ENCODE data around the gene NDUFA8. TPM values are rescaled to one million over a fixed set of nuclear protein-coding genes. Genes with fewer than 3 reads are reported as not detected.

The NDUFA8 gene
- total RNA-seq, 1 experiment from 2014 or later, result 38.8 TPM

DNA sequence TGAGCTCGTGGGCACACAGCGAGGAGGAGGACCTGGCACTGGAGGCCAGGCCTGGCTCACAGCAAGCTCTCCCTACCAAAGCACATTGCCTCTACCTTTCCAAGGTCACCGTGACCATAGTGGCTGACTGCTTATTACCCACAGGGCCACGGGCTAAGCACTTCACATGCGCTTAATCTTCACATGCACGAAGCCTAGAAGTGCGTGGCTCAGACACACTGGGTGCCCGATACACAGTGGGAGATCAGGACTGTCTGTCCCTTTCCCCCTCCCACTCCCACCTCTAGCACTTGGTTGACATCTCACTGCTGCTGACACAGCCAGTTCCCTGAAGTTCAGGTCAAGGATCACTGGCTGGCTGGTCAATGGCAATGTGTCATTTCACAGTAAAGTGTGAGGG is 45.6 kb upstream of the NDUFA8 start:
- H3K4me1 Mint-ChIP-seq (ENCODE audit: low read depth, unreplicated experiment), result no peaks in the 10 kb centered on the region
- no peaks in the 10 kb centered on the region for H3K9me3 Mint-ChIP-seq (ENCODE audit: low read depth, unreplicated experiment)
- H3K36me3 Mint-ChIP-seq (ENCODE audit: insufficient read depth, unreplicated experiment), result no peaks in the 10 kb centered on the region
- intact Hi-C loops (cut with micrococcal nuclease; ENCODE audit: unreplicated experiment), result no loop called here
- no peak for DNase-seq
- TF ChIP-seq CTCF (IDR thresholded peaks at IDR 0.05; ENCODE audit: unreplicated experiment), result no peak
- H3K4me3 Mint-ChIP-seq (ENCODE audit: low read depth, unreplicated experiment), result no peak overlapping the region
- CTCF ChIA-PET, result interaction anchor here (0.6 kb wide), 1 partner anchor 186 kb away, joined by 3 read pairs; no protein-coding TSS in a partner anchor
- no peak overlapping the region for H3K27ac Mint-ChIP-seq (ENCODE audit: unreplicated experiment)
- no TSS peak for BruUV-seq (replicated peaks)
- H3K27me3 Mint-ChIP-seq (ENCODE audit: unreplicated experiment), result peaks cover 28% of the 10 kb centered on the region

DNA sequence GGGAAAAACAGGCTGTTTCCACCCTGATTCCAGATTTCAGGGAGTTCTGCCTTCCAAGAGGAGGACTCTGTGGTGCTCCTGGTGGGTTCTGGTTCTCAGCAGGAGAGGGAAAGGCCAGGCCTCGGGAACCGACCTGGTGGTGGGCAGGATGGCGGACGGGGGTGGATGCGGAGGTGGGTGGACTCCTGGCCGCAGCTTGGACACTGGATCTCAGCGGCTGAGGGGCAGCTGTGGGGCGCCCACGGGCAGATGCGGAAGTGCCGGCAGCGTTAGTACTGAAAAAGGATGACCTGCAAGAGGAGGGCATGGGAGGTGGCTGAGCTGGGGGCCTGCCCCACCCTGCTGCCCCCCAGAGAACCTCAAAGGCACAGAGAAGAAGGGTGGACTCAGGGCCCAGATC is 44.9 kb upstream of the NDUFA8 start:
- H3K36me3 Mint-ChIP-seq (ENCODE audit: insufficient read depth, unreplicated experiment), result no peaks in the 10 kb centered on the region
- peaks cover 25% of the 10 kb centered on the region for H3K27me3 Mint-ChIP-seq (ENCODE audit: unreplicated experiment)
- no peaks in the 10 kb centered on the region for H3K9me3 Mint-ChIP-seq (ENCODE audit: low read depth, unreplicated experiment)
- no peak for TF ChIP-seq CTCF (IDR thresholded peaks at IDR 0.05; ENCODE audit: unreplicated experiment)
- H3K27ac Mint-ChIP-seq (ENCODE audit: unreplicated experiment), result no peak overlapping the region
- DNase-seq, result no peak
- no peak overlapping the region for H3K4me3 Mint-ChIP-seq (ENCODE audit: low read depth, unreplicated experiment)
- intact Hi-C loops (cut with micrococcal nuclease; ENCODE audit: unreplicated experiment), result no loop called here
- H3K4me1 Mint-ChIP-seq (ENCODE audit: low read depth, unreplicated experiment), result no peaks in the 10 kb centered on the region
- no TSS peak for BruUV-seq (replicated peaks)
- CTCF ChIA-PET, result no interaction called here

- Mint-ChIP-seq H3K4me3 (ENCODE audit: low read depth, unreplicated experiment) (no peak overlapping the region), H3K27ac (ENCODE audit: unreplicated experiment) (no peak overlapping the region), H3K9me3 (ENCODE audit: low read depth, unreplicated experiment) (no peaks in the 10 kb centered on the region), H3K4me1 (ENCODE audit: low read depth, unreplicated experiment) (no peaks in the 10 kb centered on the region), H3K36me3 (ENCODE audit: insufficient read depth, unreplicated experiment) (no peaks in the 10 kb centered on the region), H3K27me3 (ENCODE audit: unreplicated experiment) (peaks cover 25% of the 10 kb centered on the region)
- DNase-seq, result no peak
- no TSS peak for BruUV-seq (replicated peaks)
- intact Hi-C loops (cut with micrococcal nuclease; ENCODE audit: unreplicated experiment), result no loop called here
- TF ChIP-seq CTCF (IDR thresholded peaks at IDR 0.05; ENCODE audit: unreplicated experiment), result no peak
- CTCF ChIA-PET, result no interaction called here
These were observed 44.5 kb upstream of the NDUFA8 start for GRCh38 chr9:122204055-122204454.

DNA sequence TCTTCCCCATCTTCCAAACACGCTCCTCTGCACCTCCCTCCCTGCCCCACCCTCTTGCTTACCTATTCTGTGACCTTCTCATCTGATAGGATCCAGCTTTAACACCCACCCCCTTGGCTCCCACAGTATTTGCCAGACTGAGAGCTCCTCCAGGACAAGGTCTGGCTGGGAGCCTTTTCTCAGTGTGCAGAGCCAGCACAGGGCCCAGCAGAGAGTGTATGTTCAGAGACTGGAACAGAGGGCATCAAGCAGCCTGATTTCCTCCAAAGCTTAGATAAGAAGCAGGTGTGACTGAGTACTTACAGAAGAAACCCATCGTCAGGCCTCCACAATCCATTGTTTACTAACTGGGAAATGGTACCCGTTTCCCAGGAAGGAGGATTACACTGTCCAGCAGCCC is 42.5 kb upstream of the NDUFA8 start:
- CTCF ChIA-PET, result interaction anchor here (0.7 kb wide), 1 partner anchor 27 kb away, joined by 3 read pairs; no protein-coding TSS in a partner anchor

More for the DNA sequence above, 42.5 kb upstream of the NDUFA8 start:
- TF ChIP-seq CTCF (IDR thresholded peaks at IDR 0.05; ENCODE audit: unreplicated experiment), result no peak
- Mint-ChIP-seq H3K4me3 (ENCODE audit: low read depth, unreplicated experiment) (no peak overlapping the region), H3K27ac (ENCODE audit: unreplicated experiment) (no peak overlapping the region), H3K4me1 (ENCODE audit: low read depth, unreplicated experiment) (no peaks in the 10 kb centered on the region), H3K36me3 (ENCODE audit: insufficient read depth, unreplicated experiment) (no peaks in the 10 kb centered on the region), H3K9me3 (ENCODE audit: low read depth, unreplicated experiment) (no peaks in the 10 kb centered on the region), H3K27me3 (ENCODE audit: unreplicated experiment) (peaks cover 10% of the 10 kb centered on the region)
- intact Hi-C loops (cut with micrococcal nuclease; ENCODE audit: unreplicated experiment), result no loop called here
- no peak for DNase-seq
- no TSS peak for BruUV-seq (replicated peaks)

All from Calu3 (cell line).